Germinal center (tissue), 1 donor: ENCODE data around the gene ZFHX3.

Source experiments
- DNase-seq: peaks from one replicate; pipeline ENCODE4 v3.0.0; 2012; ENCODE audit warnings: mixed read lengths, low spot score

ZFHX3 gene

GRCh38 chr16:72928090-72928981, 119.6 kb downstream of the ZFHX3 start:
- DNase-seq: no peak

DNA sequence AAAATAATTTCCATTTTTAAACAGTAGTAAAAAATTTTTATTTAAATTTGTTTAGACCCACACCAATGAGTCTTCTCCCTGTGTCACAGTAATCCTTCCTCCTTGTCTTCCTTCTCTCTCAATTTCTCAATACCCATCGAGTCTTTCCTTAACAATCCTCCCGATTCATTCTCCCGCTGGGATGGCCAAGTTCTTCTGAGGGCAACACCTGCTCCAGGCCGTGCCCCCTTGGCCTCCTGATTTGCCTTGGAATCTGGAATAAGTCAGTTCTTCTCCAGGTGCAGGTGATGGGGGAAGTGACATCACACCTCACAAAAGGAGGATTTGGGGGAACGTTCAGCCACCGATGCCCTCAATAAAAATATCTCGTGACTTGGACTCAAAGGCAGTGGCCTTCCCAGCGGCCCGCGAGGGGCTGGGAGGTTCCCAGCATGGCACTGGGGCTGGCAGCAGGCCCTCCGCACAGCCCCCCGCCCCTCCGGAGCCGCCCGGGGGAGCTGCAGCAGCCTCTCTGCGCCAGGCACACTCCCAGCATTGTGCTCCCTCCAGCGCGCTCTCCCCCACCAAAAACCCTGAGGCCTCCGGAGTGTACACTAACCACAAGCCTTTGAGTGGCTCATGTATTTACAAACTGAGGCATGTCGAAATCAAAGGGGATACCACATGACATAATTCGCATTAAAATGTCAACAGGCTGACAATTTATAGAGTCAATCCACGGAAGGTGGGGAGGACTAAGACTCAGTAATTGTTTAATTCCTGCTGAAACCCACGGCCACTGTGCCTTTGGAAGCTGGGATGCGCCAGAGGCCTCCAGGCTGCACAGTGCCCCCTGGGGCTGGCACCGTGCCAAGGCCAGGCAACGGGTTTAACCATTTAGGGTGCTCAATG, 120.5 kb downstream of the ZFHX3 start:
- DNase-seq: no peak

GRCh38 chr16:72926177-72927070, 121.5 kb downstream of the ZFHX3 start:
- no peak for DNase-seq

DNA sequence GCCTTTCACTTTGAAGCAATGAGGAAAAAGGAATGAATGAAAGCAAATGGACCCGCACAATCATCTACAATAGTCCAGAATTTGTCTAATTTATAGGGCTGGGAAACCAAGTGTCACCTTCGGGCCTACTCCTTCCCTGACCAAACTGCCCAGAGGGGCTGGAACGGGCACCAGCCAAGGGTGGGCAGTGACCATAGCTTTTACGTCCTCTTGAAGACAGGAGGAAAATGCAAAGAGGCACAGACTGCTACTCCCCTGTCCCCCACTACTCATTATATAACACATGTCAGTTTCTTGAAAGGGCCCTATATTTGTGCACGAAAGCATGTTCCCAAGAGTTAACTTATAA, 122.3 kb downstream of the ZFHX3 start:
- no peak for DNase-seq

DNA sequence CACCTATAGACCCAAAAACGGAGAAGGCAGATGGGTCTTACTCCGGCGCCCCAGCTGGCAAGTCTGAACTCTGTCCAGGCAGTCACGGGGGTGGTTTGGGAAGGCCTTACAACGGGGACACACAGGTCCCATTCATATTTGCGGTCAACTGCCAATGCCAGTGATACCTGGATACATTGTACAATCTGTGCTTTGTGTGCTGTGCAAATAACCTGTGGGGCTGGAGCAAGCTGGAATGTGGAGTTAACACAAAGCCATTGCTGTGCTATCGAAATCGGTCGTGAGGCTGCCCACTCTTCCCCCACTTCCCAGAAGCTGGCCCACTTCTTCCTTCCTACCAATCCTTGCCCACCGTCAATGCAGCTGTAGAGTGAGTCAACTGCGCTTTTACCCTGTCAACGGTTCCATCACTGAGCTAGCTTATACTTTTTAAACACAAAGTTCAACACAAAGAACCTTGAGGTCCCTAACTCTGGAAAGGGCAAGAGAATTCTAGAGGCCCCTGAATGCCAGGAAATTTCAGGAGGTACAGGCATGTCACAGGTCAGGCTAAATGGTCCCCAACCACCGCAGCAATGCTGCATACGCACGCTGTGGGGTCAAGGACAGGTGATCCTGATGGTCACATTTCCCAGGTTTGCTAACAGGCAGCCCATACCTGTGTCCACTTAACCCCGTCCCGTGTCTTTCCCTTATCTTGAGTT, 122.8 kb downstream of the ZFHX3 start:
- DNase-seq: no peak

DNA sequence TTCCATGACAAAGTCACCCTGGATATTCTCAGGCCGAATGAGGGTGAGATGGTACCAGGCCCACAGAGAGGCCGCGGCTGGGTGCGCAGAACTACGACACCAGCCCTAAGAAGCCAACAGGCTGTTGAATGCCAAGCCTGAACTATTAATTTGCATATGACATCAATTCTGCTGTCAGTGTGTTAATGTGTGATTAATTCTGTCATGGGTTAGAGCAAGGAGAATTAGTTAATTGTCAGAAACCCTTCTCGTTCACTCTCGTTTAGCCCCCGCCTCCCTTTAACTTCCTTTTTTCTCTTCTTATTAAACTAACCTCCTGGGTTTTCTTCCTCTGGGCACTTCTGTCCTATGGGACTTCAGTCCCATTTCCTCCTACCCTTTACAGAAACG, 123.4 kb downstream of the ZFHX3 start:
- DNase-seq: no peak

- DNase-seq: no peak
Observed at GRCh38 chr16:72923757-72924156, 124.2 kb downstream of the ZFHX3 start.

- DNase-seq: no peak
Observed at GRCh38 chr16:72922714-72923113, 125.2 kb downstream of the ZFHX3 start.

- DNase-seq: no peak
Observed at GRCh38 chr16:72921620-72922019, 126.3 kb downstream of the ZFHX3 start.

DNA sequence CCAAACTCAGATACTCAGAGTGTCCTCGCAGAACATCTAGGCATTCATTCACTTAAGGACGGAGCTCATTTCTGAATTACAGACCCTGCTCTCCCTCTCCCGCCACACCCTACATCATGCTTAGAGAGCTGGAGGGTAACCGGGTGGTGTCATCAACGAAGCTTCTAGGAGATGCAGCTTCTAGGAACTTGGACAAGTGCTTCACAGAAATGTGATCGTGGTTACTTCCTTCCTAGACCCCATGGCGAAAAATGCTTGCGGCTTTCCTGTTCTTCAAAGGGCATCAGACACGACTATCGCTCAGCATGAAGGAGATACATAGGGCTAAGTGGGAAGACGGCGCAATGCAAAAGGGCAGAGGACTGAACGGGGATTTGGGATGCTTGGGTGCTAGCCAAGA, 126.8 kb downstream of the ZFHX3 start:
- DNase-seq: no peak

DNA sequence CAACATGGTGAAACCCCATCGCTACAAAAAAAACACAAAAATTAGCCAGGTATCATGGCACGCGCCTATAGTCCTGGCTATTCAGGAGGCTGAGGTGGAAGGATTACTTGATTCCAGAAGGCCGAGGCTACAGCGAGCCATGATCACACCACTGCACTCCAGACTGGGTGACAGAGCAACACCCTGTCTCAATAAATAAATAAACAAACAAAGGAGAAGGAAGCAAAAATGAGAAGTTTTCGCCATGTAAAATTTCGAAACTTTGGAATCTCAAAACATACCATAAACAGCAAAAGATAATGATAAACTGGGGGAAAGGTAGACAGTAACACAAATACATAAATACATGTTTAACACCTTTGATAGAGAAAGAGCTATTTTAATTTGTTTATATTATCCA, 130.9 kb downstream of the ZFHX3 start:
- DNase-seq: no peak

DNA sequence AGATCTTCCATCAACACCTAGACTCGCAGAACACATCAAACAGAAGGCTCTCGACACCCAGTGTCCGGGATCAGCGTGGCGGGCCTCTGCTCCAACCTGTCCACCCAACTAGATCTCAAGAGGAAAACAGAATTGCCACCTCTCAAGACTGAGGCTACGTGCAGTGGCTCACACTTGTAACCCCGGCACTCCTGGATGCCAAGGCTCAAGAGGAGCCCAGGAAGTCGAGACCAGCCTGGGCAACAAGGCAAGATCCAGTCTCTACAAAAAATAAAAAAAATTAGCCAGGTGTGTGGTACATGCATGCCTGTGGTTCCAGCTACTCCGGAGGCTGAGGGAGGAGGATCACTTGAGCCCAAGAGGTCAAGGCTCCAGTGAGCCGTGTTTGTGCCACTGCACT, 132.6 kb downstream of the ZFHX3 start:
- DNase-seq: no peak

DNA sequence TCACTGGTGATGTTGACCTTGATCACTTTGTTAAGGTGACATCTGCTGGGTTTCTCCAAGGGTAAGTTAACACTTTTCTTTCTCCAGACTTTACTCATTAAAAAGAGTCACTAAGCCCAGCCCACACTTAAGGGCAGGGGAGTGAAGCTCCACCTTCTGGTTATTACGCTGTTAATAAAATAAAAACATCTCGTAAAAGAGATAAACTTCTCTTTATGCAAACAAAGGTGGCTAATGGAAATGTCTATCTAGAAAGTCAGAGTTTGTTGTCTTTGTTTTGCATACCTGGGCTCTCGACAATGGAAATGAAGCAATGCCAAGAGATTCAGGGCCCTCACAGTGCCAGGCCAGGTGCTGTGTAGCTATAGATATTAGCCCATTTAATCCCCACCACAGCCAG, 134.4 kb downstream of the ZFHX3 start:
- DNase-seq: no peak

- DNase-seq: no peak
Observed at GRCh38 chr16:72911971-72912370, 136.0 kb downstream of the ZFHX3 start.

DNA sequence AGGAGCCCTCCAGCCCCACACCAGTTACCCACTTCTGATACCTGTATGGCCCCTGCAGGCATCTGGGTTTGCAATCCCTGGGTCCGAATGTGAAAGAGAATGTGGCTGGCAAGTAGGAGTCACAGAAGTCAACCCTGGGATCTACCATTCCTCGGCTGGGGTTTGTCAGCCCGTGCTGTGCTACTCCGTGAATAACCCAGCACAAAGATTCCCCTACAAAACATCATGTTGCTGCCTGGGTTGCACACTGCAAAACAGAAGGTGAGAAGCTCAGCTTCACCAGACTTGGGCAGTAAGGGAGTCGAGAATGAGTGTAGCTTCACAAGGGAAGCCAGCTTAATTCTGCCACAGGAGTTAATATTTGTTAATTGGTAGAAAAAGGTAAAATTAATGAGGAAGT, 137.1 kb downstream of the ZFHX3 start:
- DNase-seq: no peak

DNA sequence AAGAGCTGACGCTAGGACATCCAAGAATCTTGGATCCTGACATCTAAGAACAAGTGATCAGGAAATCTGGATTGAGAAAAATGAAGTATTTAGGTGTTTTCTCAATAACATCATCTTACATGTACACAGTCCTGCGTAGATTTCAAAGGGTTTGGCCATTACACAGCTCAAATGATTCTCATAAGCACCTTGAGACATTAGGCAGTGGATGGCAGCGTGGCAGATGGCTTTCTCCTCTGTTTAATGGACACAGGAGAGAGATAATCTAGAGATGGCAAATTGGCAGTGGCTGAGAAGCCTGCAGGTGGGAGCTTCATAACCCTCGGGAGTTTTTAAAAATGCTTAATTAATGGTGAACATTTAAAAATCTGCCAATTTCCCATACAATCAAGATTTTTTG, 137.5 kb downstream of the ZFHX3 start:
- no peak for DNase-seq

DNA sequence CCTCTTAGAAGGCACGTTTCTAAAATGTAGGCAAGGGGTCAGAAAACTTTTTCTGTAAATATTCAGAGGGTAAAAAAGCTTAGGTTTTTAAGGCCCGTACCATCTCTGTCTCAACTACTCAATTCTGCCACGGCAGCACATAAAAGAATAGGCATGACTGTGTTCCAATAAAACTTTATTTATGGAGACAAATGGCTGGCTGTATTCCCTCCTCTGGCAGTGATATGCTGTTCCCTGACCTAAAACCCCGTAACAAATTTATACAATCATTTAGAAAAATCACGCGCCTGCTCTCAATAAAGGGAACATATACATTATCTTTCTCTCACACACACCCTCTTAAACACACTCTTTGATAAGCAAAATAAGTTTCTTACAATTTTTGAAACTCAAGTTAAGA, 138.7 kb downstream of the ZFHX3 start:
- no peak for DNase-seq

DNA sequence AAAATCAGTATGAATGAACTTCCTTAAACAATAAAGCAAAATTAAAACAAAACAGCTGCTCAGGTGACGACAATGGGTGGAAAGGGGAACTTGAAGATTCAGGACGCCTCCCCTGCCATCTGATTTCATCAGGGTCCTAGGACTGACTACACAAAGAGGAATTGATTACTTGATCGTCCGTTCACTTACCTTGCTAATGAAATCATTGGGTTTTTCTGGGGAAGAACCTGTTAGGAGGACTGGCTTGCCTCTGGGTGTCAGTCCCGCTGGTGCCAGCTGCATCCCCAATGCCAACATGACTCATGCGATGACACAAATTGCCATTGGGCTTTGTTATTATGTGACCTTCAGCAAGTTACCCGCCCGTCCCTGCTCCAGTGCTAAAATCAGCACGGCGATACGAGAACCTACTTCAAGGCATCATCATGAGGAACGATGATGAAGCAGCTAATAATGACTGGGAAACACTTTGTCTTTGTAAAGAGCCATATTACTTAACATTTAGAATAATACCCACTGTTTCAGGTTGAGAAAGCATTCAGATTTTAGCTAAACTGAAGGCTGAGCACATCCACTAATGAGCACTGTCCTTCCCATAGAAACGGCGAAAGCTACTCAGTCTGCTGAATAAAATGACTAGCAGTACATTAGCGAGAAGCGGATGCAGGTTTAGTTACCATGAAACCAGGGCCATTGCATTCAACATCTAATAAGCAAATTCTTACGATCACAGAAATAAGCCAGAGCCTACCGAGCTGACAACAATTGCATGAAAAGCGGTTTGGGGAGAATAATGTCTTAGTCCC, 139.4 kb downstream of the ZFHX3 start:
- DNase-seq: no peak

GRCh38 chr16:72905581-72905980, 142.3 kb downstream of the ZFHX3 start:
- DNase-seq: no peak

- DNase-seq: no peak
Observed at GRCh38 chr16:72903176-72903575, 144.8 kb downstream of the ZFHX3 start.

DNA sequence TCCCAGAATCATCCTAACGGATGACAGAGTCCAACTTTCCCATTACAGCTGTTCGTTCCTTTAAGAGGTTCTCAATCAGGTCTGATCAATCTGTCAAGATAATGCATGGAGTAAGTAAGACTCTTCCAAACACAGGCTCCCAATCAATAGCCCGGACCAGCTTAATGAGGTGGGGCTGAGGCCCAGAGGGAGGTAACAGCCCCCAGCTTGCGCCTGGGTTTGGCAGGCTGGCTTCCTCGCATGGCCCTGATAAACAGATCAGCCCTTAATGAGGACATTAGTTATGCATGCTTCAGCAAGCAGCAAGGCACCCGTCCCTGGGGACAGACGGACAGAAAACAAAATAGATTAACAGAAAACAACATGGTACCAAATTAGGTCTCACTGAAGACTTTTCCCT, 145.7 kb downstream of the ZFHX3 start:
- no peak for DNase-seq
